ENCODE results near the gene SESTD1. TPM values are rescaled to one million over a fixed set of nuclear protein-coding genes. Genes with fewer than 3 reads are reported as not detected.

The SESTD1 gene
- polyA plus RNA-seq, 2 of the 4 experiments (the other 2 are of a cell fraction), result 12.6 to 26.0 TPM

DNA sequence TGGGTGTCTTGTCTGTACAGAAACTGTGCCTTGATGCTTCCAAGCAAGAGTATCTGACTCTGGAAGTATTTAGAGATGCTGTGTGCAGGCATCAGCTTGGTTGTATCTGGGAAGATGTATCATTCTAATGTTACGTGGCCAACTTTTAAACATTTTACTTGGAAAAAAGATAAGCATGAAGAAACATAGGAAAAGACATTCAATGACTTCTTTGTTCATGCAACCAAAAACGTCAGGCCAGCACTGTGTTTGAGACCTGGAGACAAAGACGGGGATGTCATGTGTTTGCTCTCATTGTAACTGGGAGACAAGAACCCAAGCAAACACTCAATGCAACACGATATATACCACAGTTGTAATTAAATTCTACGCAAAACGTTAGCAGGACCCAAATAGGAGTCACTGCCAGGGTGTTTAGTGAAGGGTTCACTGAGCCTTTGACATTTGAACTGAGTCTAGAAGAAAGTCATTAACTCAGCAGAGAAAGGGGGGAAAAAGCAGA is 8.9 kb upstream of the SESTD1 start:
- Histone ChIP-seq H3K27ac (peak overlapping the region; percentile 71 to 81), H3K4me1 (peaks cover 49% of the 10 kb centered on the region), H3K4me3 (no peak overlapping the region), H3K9me3 (no peaks in the 10 kb centered on the region), H3K4me2 (peak overlapping the region; percentile 77)
- ATAC-seq (no peak), FAIRE-seq (no peak), DNase-seq (ENCODE audit: low read depth in 1 of 2, low spot score in 1 of 2) (no peak)
- 82% methylated on average over 6 of the region's 6 CpGs for WGBS (ENCODE audit: missing lambda C conversion rate)
- POLR2A ChIA-PET, result no interaction called here
- CTCF ChIA-PET, result interaction anchor here (1.0 kb wide), 1 partner anchor 55 kb away, joined by 4 read pairs; no protein-coding TSS in a partner anchor
- TF ChIP-seq ZC3H11A (IDR thresholded peaks at IDR 0.05), result no peak
- no peak for TF ChIP-seq NPAS2 (CRISPR knock-in tag; IDR thresholded peaks at IDR 0.05; ENCODE audit: borderline replicate concordance)
- no peak for TF ChIP-seq CBX2 (IDR thresholded peaks at IDR 0.05; ENCODE audit: borderline replicate concordance, low read depth)
- no peak for TF ChIP-seq FOSB (CRISPR knock-in tag; IDR thresholded peaks at IDR 0.05)
- TF ChIP-seq BHLHE40 (IDR thresholded peaks at IDR 0.05; ENCODE audit: low read depth, low read length), result no peak

DNA sequence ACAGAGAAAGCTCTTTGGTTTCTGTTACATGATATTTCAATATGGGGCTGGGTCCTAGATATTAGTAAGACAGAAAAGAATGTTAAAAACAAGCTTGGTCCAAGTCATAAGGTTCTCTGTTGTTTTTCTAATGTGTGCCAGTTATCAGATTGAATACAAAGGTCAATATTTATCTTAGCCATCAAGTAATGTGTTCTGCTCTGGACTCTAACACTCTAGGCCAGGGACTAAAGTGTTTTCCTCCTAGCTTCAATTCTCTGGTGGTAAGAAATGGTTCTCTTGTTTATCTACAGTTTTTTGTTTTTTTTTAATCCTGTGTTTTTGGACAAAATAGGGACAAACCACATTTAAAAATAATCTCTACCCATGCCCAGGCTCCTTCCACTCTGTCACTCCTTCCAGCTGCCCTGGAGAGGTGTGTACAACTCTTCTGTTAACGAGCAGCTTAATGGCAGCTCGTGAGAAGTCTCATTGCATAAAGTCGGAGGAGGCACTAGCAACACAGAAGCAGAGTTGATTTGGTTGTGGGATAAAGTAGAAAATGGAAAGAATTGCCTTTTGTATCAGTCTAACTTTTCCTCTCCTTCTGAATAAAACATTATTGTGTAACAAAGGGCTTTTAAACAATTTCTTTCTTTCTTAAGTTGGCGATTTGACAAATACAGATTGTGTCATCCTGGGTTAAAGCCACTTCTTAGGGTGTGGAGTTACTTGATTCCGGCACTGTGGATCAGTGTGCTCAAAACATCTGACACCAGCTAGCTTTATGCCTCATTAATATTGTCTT is 8.0 kb upstream of the SESTD1 start:
- H3K27ac ChIP-seq, result peak overlapping the region; percentile 71 to 81
- ATAC-seq, result peak; percentile 44 to 66; a peak in 4 of 6 replicates
- ChIA-PET CTCF (interaction anchor here (1.0 kb wide), 2 partner anchors 54 to 494 kb away, joined by 4 read pairs; no protein-coding TSS in a partner anchor), POLR2A (no interaction called here)
- 16% methylated on average over 5 of the region's 5 CpGs for WGBS (ENCODE audit: missing lambda C conversion rate)
- H3K4me1 ChIP-seq, result peaks cover 58% of the 10 kb centered on the region
- H3K4me3 ChIP-seq, result 0 out of 3 replicates have a peak overlapping the region, but pooled peaks have one; percentile 3
- peak in 1 of 2 experiments; percentile 32 for DNase-seq (ENCODE audit: low read depth in 1 of 2, low spot score in 1 of 2)
- H3K9me3 ChIP-seq, result no peaks in the 10 kb centered on the region
- H3K4me2 ChIP-seq, result peak overlapping the region; percentile 77
- FAIRE-seq, result no peak
- TF ChIP-seq CEBPB (IDR thresholded peaks at IDR 0.05) (peak; percentile 3 to 29; a peak in 1 of 4 replicates), GATA3 (IDR thresholded peaks at IDR 0.05; ENCODE audit: borderline replicate concordance) (peak; percentile 50)
- TF ChIP-seq, protein P1, sequence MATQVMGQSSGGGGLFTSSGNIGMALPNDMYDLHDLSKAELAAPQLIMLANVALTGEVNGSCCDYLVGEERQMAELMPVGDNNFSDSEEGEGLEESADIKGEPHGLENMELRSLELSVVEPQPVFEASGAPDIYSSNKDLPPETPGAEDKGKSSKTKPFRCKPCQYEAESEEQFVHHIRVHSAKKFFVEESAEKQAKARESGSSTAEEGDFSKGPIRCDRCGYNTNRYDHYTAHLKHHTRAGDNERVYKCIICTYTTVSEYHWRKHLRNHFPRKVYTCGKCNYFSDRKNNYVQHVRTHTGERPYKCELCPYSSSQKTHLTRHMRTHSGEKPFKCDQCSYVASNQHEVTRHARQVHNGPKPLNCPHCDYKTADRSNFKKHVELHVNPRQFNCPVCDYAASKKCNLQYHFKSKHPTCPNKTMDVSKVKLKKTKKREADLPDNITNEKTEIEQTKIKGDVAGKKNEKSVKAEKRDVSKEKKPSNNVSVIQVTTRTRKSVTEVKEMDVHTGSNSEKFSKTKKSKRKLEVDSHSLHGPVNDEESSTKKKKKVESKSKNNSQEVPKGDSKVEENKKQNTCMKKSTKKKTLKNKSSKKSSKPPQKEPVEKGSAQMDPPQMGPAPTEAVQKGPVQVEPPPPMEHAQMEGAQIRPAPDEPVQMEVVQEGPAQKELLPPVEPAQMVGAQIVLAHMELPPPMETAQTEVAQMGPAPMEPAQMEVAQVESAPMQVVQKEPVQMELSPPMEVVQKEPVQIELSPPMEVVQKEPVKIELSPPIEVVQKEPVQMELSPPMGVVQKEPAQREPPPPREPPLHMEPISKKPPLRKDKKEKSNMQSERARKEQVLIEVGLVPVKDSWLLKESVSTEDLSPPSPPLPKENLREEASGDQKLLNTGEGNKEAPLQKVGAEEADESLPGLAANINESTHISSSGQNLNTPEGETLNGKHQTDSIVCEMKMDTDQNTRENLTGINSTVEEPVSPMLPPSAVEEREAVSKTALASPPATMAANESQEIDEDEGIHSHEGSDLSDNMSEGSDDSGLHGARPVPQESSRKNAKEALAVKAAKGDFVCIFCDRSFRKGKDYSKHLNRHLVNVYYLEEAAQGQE (IDR thresholded peaks at IDR 0.05), result no peak

DNA sequence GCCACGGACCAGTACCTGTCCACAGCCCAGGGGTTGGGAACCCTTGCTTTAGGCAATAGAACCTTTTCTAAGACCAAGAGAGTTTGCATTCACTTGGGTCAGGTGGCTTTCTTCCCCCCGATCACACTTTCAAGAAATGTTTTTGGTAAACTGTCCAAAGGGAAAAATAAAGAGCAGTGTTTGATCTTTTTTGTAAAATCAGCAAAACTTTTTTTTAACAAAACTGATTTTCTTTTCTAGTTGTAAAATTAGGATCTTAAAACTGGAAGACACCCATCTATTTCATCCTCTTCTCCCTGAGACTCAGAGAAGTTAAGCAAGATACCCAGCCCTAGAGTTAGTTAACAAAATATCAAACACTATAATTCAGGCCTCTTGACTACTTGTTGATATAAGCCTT is 6.1 kb upstream of the SESTD1 start:
- no peaks in the 10 kb centered on the region for H3K9me3 ChIP-seq
- H3K27ac ChIP-seq, result peak overlapping the region in 1 of 2 experiments; percentile 49; a peak in 2 of 6 replicates
- POLR2A ChIA-PET, result no interaction called here
- peak; percentile 60 for TF ChIP-seq MAFK (IDR thresholded peaks at IDR 0.05; ENCODE audit: partially characterized antibody)
- TF ChIP-seq PHF8 (IDR thresholded peaks at IDR 0.05; ENCODE audit: borderline replicate concordance, low read depth), result no peak
- no peak for ATAC-seq
- no peak for FAIRE-seq
- WGBS (ENCODE audit: missing lambda C conversion rate), result 89% methylated on average over 2 of the region's 2 CpGs
- CTCF ChIA-PET, result no interaction called here
- no peak for DNase-seq (ENCODE audit: low read depth in 1 of 2, low spot score in 1 of 2)
- H3K4me2 ChIP-seq, result no peak overlapping the region
- H3K4me1 ChIP-seq, result peaks cover 58% of the 10 kb centered on the region
- H3K4me3 ChIP-seq, result no peak overlapping the region

DNA sequence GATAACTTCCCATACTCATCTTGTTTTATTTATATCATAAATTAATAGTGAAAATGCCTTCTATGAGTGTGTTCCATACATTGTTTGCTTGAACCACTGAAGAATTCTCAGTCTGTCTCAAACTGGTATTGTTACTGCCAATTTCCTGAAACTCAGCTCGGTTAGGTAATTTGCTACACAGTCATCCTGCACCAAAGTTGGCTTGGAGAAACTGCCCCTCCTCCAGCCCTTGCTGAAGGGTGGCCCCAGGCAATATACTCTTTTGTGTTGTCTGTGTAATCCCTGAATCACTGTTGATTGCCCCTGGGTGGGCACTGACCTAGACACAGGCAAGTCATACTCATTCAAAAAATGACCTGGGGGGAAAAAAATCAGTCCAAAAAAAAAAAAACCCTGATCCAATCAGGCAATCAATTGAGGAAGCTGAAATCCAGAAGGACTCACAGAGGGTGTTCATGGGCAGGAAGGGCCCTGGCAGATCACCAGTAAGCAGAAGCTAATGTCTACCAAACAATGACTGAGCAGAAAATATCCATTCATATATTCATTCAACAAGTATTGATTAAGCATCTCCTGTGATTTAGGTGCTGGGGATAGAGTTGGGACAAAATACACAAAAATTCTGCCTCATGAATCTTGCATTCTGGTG is 3.8 kb upstream of the SESTD1 start:
- DNase-seq (ENCODE audit: low read depth in 1 of 2, low spot score in 1 of 2), result peak; percentile 7 to 60
- H3K9me3 ChIP-seq, result no peaks in the 10 kb centered on the region
- peak overlapping the region; percentile 45 for H3K4me2 ChIP-seq
- H3K4me1 ChIP-seq, result peaks cover 49% of the 10 kb centered on the region
- no peak overlapping the region for H3K4me3 ChIP-seq
- peak; percentile 9 to 26; a peak in 3 of 6 replicates for ATAC-seq
- H3K27ac ChIP-seq, result peak overlapping the region; percentile 68 to 72
- ChIA-PET CTCF (interaction anchor here (1.1 kb wide), 1 partner anchor 353 kb away, joined by 5 read pairs; no protein-coding TSS in a partner anchor), POLR2A (interaction anchor here (0.7 kb wide), 1 partner anchor 29 kb away, joined by 4 read pairs; no protein-coding TSS in a partner anchor)
- FAIRE-seq, result no peak
- TF ChIP-seq SMC3 (IDR thresholded peaks at IDR 0.05) (peak; percentile 17; the same call in 1 of the 3 replicates), EP300 (IDR thresholded peaks at IDR 0.05) (peak in 1 of 2 experiments; percentile 31; a peak in 1 of 5 replicates), JUNB (IDR thresholded peaks at IDR 0.05) (peak; percentile 54), GATA3 (IDR thresholded peaks at IDR 0.05; ENCODE audit: borderline replicate concordance) (peak; percentile 31; the same call in 1 of the 2 replicates), NFE2L2 (conservative IDR thresholded peaks at IDR 0.05; ENCODE audit: low read length) (no peak), RAD21 (conservative IDR thresholded peaks at IDR 0.05 in 1 of 2, IDR thresholded peaks at IDR 0.05 in 1 of 2) (no peak), CEBPB (IDR thresholded peaks at IDR 0.05) (peak in 1 of 2 experiments; percentile 40; a peak in 1 of 4 replicates), FOSL2 (IDR thresholded peaks at IDR 0.05) (peak; percentile 32; the same call in 1 of the 2 replicates), FOSL2 (CRISPR knock-in tag; IDR thresholded peaks at IDR 0.05) (peak; percentile 53)
- WGBS (ENCODE audit: missing lambda C conversion rate), result 5% methylated on average over 1 of the region's 1 CpG
